Measurements from ENCODE around the gene STMN3. TPM values are rescaled to one million over a fixed set of nuclear protein-coding genes. Genes with fewer than 3 reads are reported as not detected.

The STMN3 gene
- total and polyA plus RNA-seq, 4 experiments from 2014 or later: 18.9 to 120 (median 70.1) TPM

GRCh38 chr20:63645218-63645617, 8.0 kb downstream of the STMN3 start:
- H3K9me3 Mint-ChIP-seq: peaks cover 0 to 2% (median 0%) of the 10 kb centered on the region in 8 donors
- H3K27ac ChIP-seq (ENCODE audit: low read depth, low read length): no peak overlapping the region
- no peak for DNase-seq
- H3K27ac Mint-ChIP-seq: no peak overlapping the region
- CTCF ChIA-PET (ENCODE audit: partially characterized antibody): interaction anchor here (1.6 kb wide), 1 partner anchor 108 kb away, joined by 4 read pairs; the partner anchor contains the start of gene PTK6
- H3K4me3 ChIP-seq (ENCODE audit: low read length in 2 of 2): no peak overlapping the region
- intact Hi-C loops (cut with micrococcal nuclease): no loop called here
- no peaks in the 10 kb centered on the region for H3K27me3 ChIP-seq (ENCODE audit: insufficient read depth, low read length)
- peaks cover 0 to 2% of the 10 kb centered on the region in 2 donors for H3K27me3 Mint-ChIP-seq
- no peak overlapping the region for H3K4me3 Mint-ChIP-seq
- H3K36me3 ChIP-seq (ENCODE audit: insufficient read depth, low read length): no peaks in the 10 kb centered on the region
- H3K4me1 Mint-ChIP-seq: peaks cover 5 to 20% (median 12%) of the 10 kb centered on the region in 4 donors
- H3K4me1 ChIP-seq (ENCODE audit: insufficient read depth, low read length): peaks cover 12% of the 10 kb centered on the region
- H3K9me3 ChIP-seq (ENCODE audit: control insufficient read depth in 1 of 2, low read length in 2 of 2): no peaks in the 10 kb centered on the region
- peaks cover 4 to 10% of the 10 kb centered on the region in 2 donors for H3K36me3 Mint-ChIP-seq
- POLR2A ChIA-PET (ENCODE audit: partially characterized antibody): interaction anchor here (1.1 to 2.4 kb wide), 5 partner anchors 9 to 94 kb away, joined by 3 to 11 read pairs (median 5); partner anchors contain the start of genes RTEL1 and SLC2A4RG

- peaks cover 0 to 2% of the 10 kb centered on the region in 2 donors for H3K27me3 Mint-ChIP-seq
- H3K4me1 Mint-ChIP-seq: peaks cover 9 to 28% (median 16%) of the 10 kb centered on the region in 4 donors
- H3K4me3 ChIP-seq (ENCODE audit: low read length in 2 of 2): no peak overlapping the region
- H3K27me3 ChIP-seq (ENCODE audit: insufficient read depth, low read length): no peaks in the 10 kb centered on the region
- H3K4me1 ChIP-seq (ENCODE audit: insufficient read depth, low read length): peaks cover 15% of the 10 kb centered on the region
- ChIA-PET POLR2A (ENCODE audit: partially characterized antibody) (interaction anchor here (0.6 to 10.5 kb wide), 5 partner anchors 10 to 64 kb away, joined by 3 to 658 read pairs (median 5); partner anchors contain the start of genes ARFRP1, GMEB2, RTEL1 and STMN3), CTCF (ENCODE audit: partially characterized antibody) (interaction anchor here (2.9 kb wide), 1 partner anchor 106 kb away, joined by 20 read pairs; the partner anchor contains the start of gene PTK6)
- peak overlapping the region in 1 of 8 donors; percentile 57 for H3K4me3 Mint-ChIP-seq
- DNase-seq: peak in 1 of 5 donors; percentile 40
- no peaks in the 10 kb centered on the region for H3K9me3 ChIP-seq (ENCODE audit: control insufficient read depth in 1 of 2, low read length in 2 of 2)
- no peak overlapping the region for H3K27ac ChIP-seq (ENCODE audit: low read depth, low read length)
- peaks cover 13 to 19% of the 10 kb centered on the region in 2 donors for H3K36me3 Mint-ChIP-seq
- no peaks in the 10 kb centered on the region for H3K36me3 ChIP-seq (ENCODE audit: insufficient read depth, low read length)
- intact Hi-C loops (cut with micrococcal nuclease): no loop called here
- no peak overlapping the region for H3K27ac Mint-ChIP-seq
- peaks cover 0 to 2% (median 0%) of the 10 kb centered on the region in 8 donors for H3K9me3 Mint-ChIP-seq
Observed at GRCh38 chr20:63643946-63644345, 9.3 kb downstream of the STMN3 start.

- Histone ChIP-seq H3K27ac (ENCODE audit: low read depth, low read length) (no peak overlapping the region), H3K36me3 (ENCODE audit: insufficient read depth, low read length) (no peaks in the 10 kb centered on the region), H3K27me3 (ENCODE audit: insufficient read depth, low read length) (no peaks in the 10 kb centered on the region), H3K9me3 (ENCODE audit: control insufficient read depth in 1 of 2, low read length in 2 of 2) (no peaks in the 10 kb centered on the region), H3K4me3 (ENCODE audit: low read length in 2 of 2) (no peak overlapping the region), H3K4me1 (ENCODE audit: insufficient read depth, low read length) (peaks cover 17% of the 10 kb centered on the region)
- CTCF ChIA-PET (ENCODE audit: partially characterized antibody): interaction anchor here (2.9 kb wide), 1 partner anchor 106 kb away, joined by 20 read pairs; the partner anchor contains the start of gene PTK6
- peaks cover 0 to 2% of the 10 kb centered on the region in 2 donors for H3K27me3 Mint-ChIP-seq
- H3K9me3 Mint-ChIP-seq: peaks cover 0 to 2% (median 0%) of the 10 kb centered on the region in 8 donors
- peaks cover 13 to 18% of the 10 kb centered on the region in 2 donors for H3K36me3 Mint-ChIP-seq
- POLR2A ChIA-PET (ENCODE audit: partially characterized antibody): interaction anchor here (0.6 to 10.5 kb wide), 8 partner anchors 10 to 105 kb away, joined by 3 to 658 read pairs (median 16); partner anchors contain the start of genes ARFRP1, GMEB2, LIME1 and PTK6
- intact Hi-C loops (cut with micrococcal nuclease): no loop called here
- DNase-seq: no peak
- H3K4me3 Mint-ChIP-seq: peak overlapping the region in 5 of 8 donors; percentile 26 to 87 (median 63)
- peak overlapping the region in 5 of 7 donors; percentile 77 to 90 (median 84) for H3K27ac Mint-ChIP-seq
- peaks cover 10 to 31% (median 17%) of the 10 kb centered on the region in 4 donors for H3K4me1 Mint-ChIP-seq
Observed at GRCh38 chr20:63643499-63643898, 9.7 kb downstream of the STMN3 start.

GRCh38 chr20:63642527-63643247, 10.5 kb downstream of the STMN3 start:
- ChIA-PET POLR2A (ENCODE audit: partially characterized antibody) (interaction anchor here (0.7 to 10.5 kb wide), 18 partner anchors 11 to 253 kb away, joined by 3 to 658 read pairs (median 9); partner anchors contain the start of genes ARFRP1, GMEB2, HELZ2 and LIME1), CTCF (ENCODE audit: partially characterized antibody) (interaction anchor here (0.7 to 2.9 kb wide), 15 partner anchors 10 to 223 kb away, joined by 3 to 28 read pairs (median 8); partner anchors contain the start of genes GMEB2, LIME1, PTK6 and RTEL1)
- peak overlapping the region; percentile 11 to 44 for H3K4me3 ChIP-seq (ENCODE audit: low read length in 2 of 2)
- no peaks in the 10 kb centered on the region for H3K36me3 ChIP-seq (ENCODE audit: insufficient read depth, low read length)
- Mint-ChIP-seq H3K9me3 (peaks cover 0 to 4% (median 0%) of the 10 kb centered on the region in 8 donors), H3K27me3 (peaks cover 0 to 2% of the 10 kb centered on the region in 2 donors), H3K4me3 (peak overlapping the region in 5 of 8 donors; percentile 46 to 74 (median 69)), H3K4me1 (peaks cover 13 to 37% (median 23%) of the 10 kb centered on the region in 4 donors), H3K27ac (peak overlapping the region in 5 of 7 donors; percentile 29 to 85 (median 76)), H3K36me3 (peaks cover 13 to 17% of the 10 kb centered on the region in 2 donors)
- no peaks in the 10 kb centered on the region for H3K9me3 ChIP-seq (ENCODE audit: control insufficient read depth in 1 of 2, low read length in 2 of 2)
- DNase-seq: no peak
- no peaks in the 10 kb centered on the region for H3K27me3 ChIP-seq (ENCODE audit: insufficient read depth, low read length)
- H3K4me1 ChIP-seq (ENCODE audit: insufficient read depth, low read length): peaks cover 24% of the 10 kb centered on the region
- H3K27ac ChIP-seq (ENCODE audit: low read depth, low read length): peak overlapping the region; percentile 63
- intact Hi-C loops (cut with micrococcal nuclease): loop anchor here (1.0 kb wide), 4 partner anchors 11 to 105 kb away; partner anchors contain the start of genes PTK6 and STMN3

- Histone ChIP-seq H3K36me3 (ENCODE audit: insufficient read depth, low read length) (no peaks in the 10 kb centered on the region), H3K27me3 (ENCODE audit: insufficient read depth, low read length) (no peaks in the 10 kb centered on the region), H3K4me3 (ENCODE audit: low read length in 2 of 2) (peak overlapping the region; percentile 57 to 92), H3K9me3 (ENCODE audit: control insufficient read depth in 1 of 2, low read length in 2 of 2) (no peaks in the 10 kb centered on the region), H3K4me1 (ENCODE audit: insufficient read depth, low read length) (peaks cover 32% of the 10 kb centered on the region), H3K27ac (ENCODE audit: low read depth, low read length) (peak overlapping the region; percentile 76)
- Mint-ChIP-seq H3K4me3 (peak overlapping the region; percentile 61 to 90 (median 80)), H3K9me3 (peaks cover 0 to 4% (median 0%) of the 10 kb centered on the region in 8 donors), H3K27ac (peak overlapping the region in 4 of 7 donors; percentile 47 to 89 (median 82)), H3K4me1 (peaks cover 13 to 44% (median 28%) of the 10 kb centered on the region in 4 donors), H3K36me3 (peaks cover 13 to 17% of the 10 kb centered on the region in 2 donors), H3K27me3 (peaks cover 0 to 2% of the 10 kb centered on the region in 2 donors)
- ChIA-PET POLR2A (ENCODE audit: partially characterized antibody) (interaction anchor here (0.6 to 10.5 kb wide), 23 partner anchors 12 to 437 kb away, joined by 3 to 658 read pairs (median 5); partner anchors contain the start of genes ARFRP1, GMEB2, HELZ2 and LIME1), CTCF (ENCODE audit: partially characterized antibody) (interaction anchor here (0.7 to 2.9 kb wide), 22 partner anchors 10 to 338 kb away, joined by 3 to 28 read pairs (median 5); partner anchors contain the start of genes GMEB2, LIME1, PTK6 and RTEL1)
- DNase-seq: peak; percentile 96 to 98 (median 97)
- intact Hi-C loops (cut with micrococcal nuclease): loop anchor here (1.0 kb wide), 5 partner anchors 11 to 105 kb away; partner anchors contain the start of genes PTK6 and STMN3
Observed at GRCh38 chr20:63641792-63642523, 11.3 kb downstream of the STMN3 start.

- ChIA-PET POLR2A (ENCODE audit: partially characterized antibody) (interaction anchor here (0.6 to 10.5 kb wide), 23 partner anchors 12 to 438 kb away, joined by 3 to 658 read pairs (median 5); partner anchors contain the start of genes ARFRP1, GMEB2, HELZ2 and LIME1), CTCF (ENCODE audit: partially characterized antibody) (interaction anchor here (0.7 to 2.9 kb wide), 21 partner anchors 9 to 339 kb away, joined by 3 to 28 read pairs (median 5); partner anchors contain the start of genes GMEB2, LIME1, PTK6 and RTEL1)
- peak; percentile 56 to 73 (median 67) for DNase-seq
- intact Hi-C loops (cut with micrococcal nuclease): loop anchor here (1.0 kb wide), 1 partner anchor 88 kb away; no protein-coding TSS in a partner anchor
- H3K36me3 Mint-ChIP-seq: peaks cover 13 to 17% of the 10 kb centered on the region in 2 donors
- peaks cover 0 to 2% of the 10 kb centered on the region in 2 donors for H3K27me3 Mint-ChIP-seq
- Histone ChIP-seq H3K9me3 (ENCODE audit: control insufficient read depth in 1 of 2, low read length in 2 of 2) (no peaks in the 10 kb centered on the region), H3K27me3 (ENCODE audit: insufficient read depth, low read length) (no peaks in the 10 kb centered on the region), H3K4me1 (ENCODE audit: insufficient read depth, low read length) (peaks cover 38% of the 10 kb centered on the region), H3K27ac (ENCODE audit: low read depth, low read length) (peak overlapping the region; percentile 76), H3K36me3 (ENCODE audit: insufficient read depth, low read length) (no peaks in the 10 kb centered on the region), H3K4me3 (ENCODE audit: low read length in 2 of 2) (peak overlapping the region; percentile 57 to 92)
- peaks cover 0 to 4% (median 0%) of the 10 kb centered on the region in 8 donors for H3K9me3 Mint-ChIP-seq
- peak overlapping the region in 6 of 7 donors; percentile 57 to 88 (median 78) for H3K27ac Mint-ChIP-seq
- H3K4me3 Mint-ChIP-seq: peak overlapping the region; percentile 75 to 86 (median 80)
- H3K4me1 Mint-ChIP-seq: peaks cover 13 to 46% (median 30%) of the 10 kb centered on the region in 4 donors
Observed at GRCh38 chr20:63641146-63641791, 12.0 kb downstream of the STMN3 start.

Measured in CD4-positive, alpha-beta memory T cell (primary cell).